Activated CD4-positive, alpha-beta T cell treated with anti-CD3 and anti-CD28 coated beads, Interleukin-2, amount 50 U/mL, for 1 hour (primary cell): Measurements from ENCODE around the gene RNGTT.

Experiments used
- DNase-seq: peaks from one replicate; pipeline ENCODE4 v3.0.0-alpha.2; 2020

Gene RNGTT

GRCh38 chr6:88577461-88577860, 386.0 kb downstream of the RNGTT start:
- no peak for DNase-seq

GRCh38 chr6:88575536-88575935, 387.9 kb downstream of the RNGTT start:
- no peak for DNase-seq

- no peak for DNase-seq
These were observed 388.8 kb downstream of the RNGTT start for GRCh38 chr6:88574651-88575050.

- no peak for DNase-seq
These were observed 389.4 kb downstream of the RNGTT start for GRCh38 chr6:88574031-88574430.

- DNase-seq, result no peak
These were observed 389.9 kb downstream of the RNGTT start for GRCh38 chr6:88573561-88573960.

- DNase-seq, result no peak
These were observed 390.8 kb downstream of the RNGTT start for GRCh38 chr6:88572449-88573139.

GRCh38 chr6:88569959-88570358, 393.5 kb downstream of the RNGTT start:
- DNase-seq, result no peak

GRCh38 chr6:88567696-88568095, 395.7 kb downstream of the RNGTT start:
- no peak for DNase-seq

GRCh38 chr6:88566746-88567534, 396.5 kb downstream of the RNGTT start:
- no peak for DNase-seq

- no peak for DNase-seq
These were observed 397.6 kb downstream of the RNGTT start for GRCh38 chr6:88565836-88566235.

GRCh38 chr6:88565409-88565811, 398.0 kb downstream of the RNGTT start:
- DNase-seq, result no peak

GRCh38 chr6:88563277-88563625, 400.2 kb downstream of the RNGTT start:
- no peak for DNase-seq

- DNase-seq, result no peak
These were observed 400.8 kb downstream of the RNGTT start for GRCh38 chr6:88562353-88563276.

GRCh38 chr6:88561954-88562315, 401.5 kb downstream of the RNGTT start:
- DNase-seq, result no peak

- no peak for DNase-seq
These were observed 402.1 kb downstream of the RNGTT start for GRCh38 chr6:88561034-88561953.
